ENCODE data around the gene MRPL18. TPM values are rescaled to one million over a fixed set of nuclear protein-coding genes. Genes with fewer than 3 reads are reported as not detected.

MRPL18 gene
- total RNA-seq, 1 donor from 2014 or later: 46.0 TPM

DNA sequence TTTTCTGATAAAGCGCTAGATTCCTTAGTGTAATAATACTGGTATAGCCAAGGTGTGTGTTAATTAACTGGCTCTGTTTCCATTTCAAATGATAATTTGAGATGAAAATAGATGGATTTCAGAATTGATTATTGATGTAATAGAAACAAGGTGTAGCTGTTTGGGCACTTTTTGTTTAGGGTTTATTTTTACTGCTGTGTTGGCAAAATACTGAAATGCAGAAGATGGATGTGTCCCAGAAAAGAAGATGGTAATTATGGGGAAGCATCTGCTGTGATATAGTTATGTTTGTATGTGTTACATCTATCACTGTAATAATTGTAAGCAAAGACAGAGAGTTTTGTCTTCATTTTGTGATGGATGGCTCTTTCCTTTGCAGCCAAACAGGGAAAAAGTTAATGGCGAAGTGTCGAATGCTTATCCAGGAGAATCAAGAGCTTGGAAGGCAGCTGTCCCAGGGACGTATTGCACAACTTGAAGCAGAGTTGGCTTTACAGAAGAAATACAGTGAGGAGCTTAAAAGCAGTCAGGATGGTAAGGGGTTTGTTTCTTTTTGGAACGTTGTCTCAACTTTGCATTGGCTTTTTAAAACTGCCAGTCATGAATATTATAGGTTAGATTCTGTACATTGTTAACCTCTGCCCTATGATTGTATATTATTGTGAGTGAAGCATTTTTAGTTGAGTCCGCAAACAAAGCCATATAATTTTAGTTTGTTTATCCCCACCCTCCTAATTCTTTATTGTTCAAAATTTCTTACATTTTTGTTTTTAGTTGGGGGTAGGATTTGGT lies 37.0 kb upstream of the MRPL18 start:
- H3K27me3 ChIP-seq: no peaks in the 10 kb centered on the region
- DNase-seq (no peak), ATAC-seq (no peak)
- H3K4me3 ChIP-seq: no peak overlapping the region
- intact Hi-C loops (cut with DNase I): no loop called here
- TF ChIP-seq, protein P1, sequence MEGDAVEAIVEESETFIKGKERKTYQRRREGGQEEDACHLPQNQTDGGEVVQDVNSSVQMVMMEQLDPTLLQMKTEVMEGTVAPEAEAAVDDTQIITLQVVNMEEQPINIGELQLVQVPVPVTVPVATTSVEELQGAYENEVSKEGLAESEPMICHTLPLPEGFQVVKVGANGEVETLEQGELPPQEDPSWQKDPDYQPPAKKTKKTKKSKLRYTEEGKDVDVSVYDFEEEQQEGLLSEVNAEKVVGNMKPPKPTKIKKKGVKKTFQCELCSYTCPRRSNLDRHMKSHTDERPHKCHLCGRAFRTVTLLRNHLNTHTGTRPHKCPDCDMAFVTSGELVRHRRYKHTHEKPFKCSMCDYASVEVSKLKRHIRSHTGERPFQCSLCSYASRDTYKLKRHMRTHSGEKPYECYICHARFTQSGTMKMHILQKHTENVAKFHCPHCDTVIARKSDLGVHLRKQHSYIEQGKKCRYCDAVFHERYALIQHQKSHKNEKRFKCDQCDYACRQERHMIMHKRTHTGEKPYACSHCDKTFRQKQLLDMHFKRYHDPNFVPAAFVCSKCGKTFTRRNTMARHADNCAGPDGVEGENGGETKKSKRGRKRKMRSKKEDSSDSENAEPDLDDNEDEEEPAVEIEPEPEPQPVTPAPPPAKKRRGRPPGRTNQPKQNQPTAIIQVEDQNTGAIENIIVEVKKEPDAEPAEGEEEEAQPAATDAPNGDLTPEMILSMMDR (IDR thresholded peaks at IDR 0.05): no peak
- H3K9me3 ChIP-seq: no peaks in the 10 kb centered on the region
- H3K4me1 ChIP-seq: no peaks in the 10 kb centered on the region
- no peak overlapping the region for H3K27ac ChIP-seq
- peaks cover 98% of the 10 kb centered on the region for H3K36me3 ChIP-seq

DNA sequence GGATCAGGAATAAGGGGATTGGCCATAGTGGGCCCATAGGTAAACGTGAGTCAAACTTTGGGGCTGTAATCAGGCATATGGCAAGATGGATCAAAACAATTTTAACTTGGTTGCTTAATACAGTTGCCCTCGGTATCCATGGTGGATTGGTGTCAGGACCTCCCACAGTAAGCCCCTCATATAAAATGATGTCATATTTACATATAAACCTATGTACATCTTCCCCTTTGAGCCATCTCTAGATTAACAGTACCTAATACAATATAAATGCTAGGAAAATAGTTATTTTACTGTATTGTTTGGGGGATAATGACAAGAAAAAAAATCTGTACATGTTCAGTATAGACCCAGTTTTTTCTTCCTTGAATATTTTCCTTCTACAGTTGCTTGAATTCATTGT lies 35.9 kb upstream of the MRPL18 start:
- Histone ChIP-seq H3K4me1 (no peaks in the 10 kb centered on the region), H3K36me3 (peaks cover 94% of the 10 kb centered on the region), H3K27ac (no peak overlapping the region), H3K27me3 (no peaks in the 10 kb centered on the region), H3K9me3 (no peaks in the 10 kb centered on the region), H3K4me3 (no peak overlapping the region)
- intact Hi-C loops (cut with DNase I): no loop called here
- DNase-seq: no peak
- ATAC-seq: no peak
- TF ChIP-seq, protein P1 (IDR thresholded peaks at IDR 0.05): no peak

DNA sequence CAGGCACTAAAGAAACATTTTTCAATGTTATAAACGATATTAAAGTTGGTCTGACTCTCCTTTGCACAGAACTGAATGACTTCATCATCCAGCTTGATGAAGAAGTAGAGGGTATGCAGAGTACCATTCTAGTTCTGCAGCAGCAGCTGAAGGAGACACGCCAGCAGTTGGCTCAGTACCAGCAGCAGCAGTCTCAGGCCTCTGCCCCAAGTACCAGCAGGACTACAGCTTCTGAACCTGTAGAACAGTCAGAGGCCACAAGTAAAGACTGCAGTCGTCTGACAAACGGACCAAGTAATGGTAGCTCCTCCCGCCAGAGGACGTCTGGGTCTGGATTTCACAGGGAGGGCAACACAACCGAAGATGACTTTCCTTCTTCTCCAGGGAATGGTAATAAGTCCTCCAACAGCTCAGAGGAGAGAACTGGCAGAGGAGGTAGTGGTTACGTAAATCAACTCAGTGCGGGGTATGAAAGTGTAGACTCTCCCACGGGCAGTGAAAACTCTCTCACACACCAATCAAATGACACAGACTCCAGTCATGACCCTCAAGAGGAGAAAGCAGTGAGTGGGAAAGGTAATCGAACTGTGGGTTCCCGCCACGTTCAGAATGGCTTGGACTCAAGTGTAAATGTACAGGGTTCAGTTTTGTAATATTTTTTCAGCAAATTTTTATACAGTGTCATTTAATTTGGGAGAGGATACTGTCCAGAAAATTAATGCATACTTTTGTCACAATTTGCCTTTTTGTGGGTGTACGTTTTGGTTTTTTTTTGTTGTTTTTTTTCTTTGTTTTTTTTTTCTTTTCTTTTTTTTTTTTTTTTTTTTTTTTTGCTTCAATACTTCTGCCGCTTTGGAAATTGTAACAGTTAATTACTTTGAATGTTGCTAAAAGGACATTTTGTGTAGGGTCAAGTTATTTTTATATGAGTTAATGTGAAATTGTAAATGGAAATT lies 35.0 kb upstream of the MRPL18 start:
- intact Hi-C loops (cut with DNase I): no loop called here
- Histone ChIP-seq H3K27ac (no peak overlapping the region), H3K36me3 (peaks cover 86% of the 10 kb centered on the region), H3K9me3 (no peaks in the 10 kb centered on the region), H3K27me3 (no peaks in the 10 kb centered on the region), H3K4me3 (no peak overlapping the region), H3K4me1 (peaks cover under 1% of the 10 kb centered on the region)
- TF ChIP-seq, protein P1 (IDR thresholded peaks at IDR 0.05): no peak
- DNase-seq (no peak), ATAC-seq (no peak)

- ATAC-seq: no peak
- TF ChIP-seq, protein P1 (IDR thresholded peaks at IDR 0.05): no peak
- Histone ChIP-seq H3K9me3 (no peaks in the 10 kb centered on the region), H3K36me3 (peaks cover 73% of the 10 kb centered on the region), H3K27me3 (no peaks in the 10 kb centered on the region), H3K27ac (no peak overlapping the region), H3K4me1 (peaks cover 11% of the 10 kb centered on the region), H3K4me3 (no peak overlapping the region)
- DNase-seq: no peak
- intact Hi-C loops (cut with DNase I): no loop called here
These were observed 33.8 kb upstream of the MRPL18 start for GRCh38 chr6:159756508-159756907.

DNA sequence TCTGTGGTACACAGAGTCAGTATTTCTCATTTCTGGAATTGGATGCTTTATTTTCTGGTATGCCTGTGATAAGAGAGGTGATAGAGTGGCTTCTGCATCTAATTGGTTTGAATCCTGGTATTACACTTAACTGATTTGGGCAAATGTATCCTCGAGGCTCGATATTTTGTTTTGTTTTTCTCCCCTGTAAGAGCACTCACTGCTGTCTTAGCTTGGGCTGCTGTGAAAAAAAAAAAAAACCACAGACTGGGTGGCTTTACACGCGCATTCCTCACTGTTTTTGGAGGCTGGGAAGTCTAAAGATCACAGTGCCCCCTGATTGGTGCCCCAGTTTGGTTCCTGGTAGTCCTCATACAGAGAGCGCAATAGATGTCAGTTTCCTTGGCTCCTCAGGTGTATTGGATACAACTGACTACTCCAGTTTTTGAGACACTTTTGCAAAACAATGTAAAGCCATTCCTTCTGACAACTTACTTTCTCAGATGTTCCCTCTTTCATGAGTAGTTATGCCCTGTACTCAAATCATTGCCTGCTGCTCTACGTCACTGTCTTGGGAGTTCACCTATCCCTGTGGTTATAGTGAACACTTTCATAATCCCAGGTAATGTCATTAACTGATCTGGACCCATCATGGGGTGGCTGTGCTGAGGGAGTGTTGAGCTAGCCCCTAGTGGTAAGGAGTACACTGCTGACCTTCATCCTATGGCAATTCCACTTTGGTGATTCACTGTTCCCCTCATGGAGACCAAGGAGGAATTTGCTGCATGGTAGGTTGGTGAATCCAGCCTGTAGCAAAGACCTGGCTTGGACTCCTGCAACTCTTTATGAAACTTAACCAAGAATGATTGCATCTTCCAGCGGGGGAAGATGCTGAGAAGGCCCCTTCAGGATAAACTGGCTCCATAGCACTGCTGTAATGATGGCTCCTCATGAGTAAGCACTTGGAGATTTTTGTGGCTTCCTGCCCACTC lies 32.0 kb upstream of the MRPL18 start:
- Histone ChIP-seq H3K27ac (no peak overlapping the region), H3K9me3 (no peaks in the 10 kb centered on the region), H3K27me3 (no peaks in the 10 kb centered on the region), H3K4me1 (peaks cover 18% of the 10 kb centered on the region), H3K4me3 (no peak overlapping the region), H3K36me3 (peaks cover 57% of the 10 kb centered on the region)
- DNase-seq: no peak
- TF ChIP-seq, protein P1 (IDR thresholded peaks at IDR 0.05): no peak
- ATAC-seq: no peak
- intact Hi-C loops (cut with DNase I): no loop called here
